HepG2 (cell line): ENCODE measurements around the gene CBFA2T2. TPM values are rescaled to one million over a fixed set of nuclear protein-coding genes. Genes with fewer than 3 reads are reported as not detected.
A peak's percentile ranks its signal among the peaks of the same experiment; 100 is the strongest.

Experiments
- HBP1 ChIP-seq: IDR thresholded peaks from 2 replicates; pipeline ENCODE4 v1.6.1; 2016; ENCODE audit warnings: low read depth, control low read depth
- HMGXB4 ChIP-seq, 2 experiments: sonication (generic) in 1 of 2; formaldehyde crosslinking in 1 of 2; IDR thresholded peaks; 2 replicates each; pipeline versions ENCODE4 v1.4.0 to v1.6.1; 2018 to 2020; ENCODE audit warnings: missing genetic modification reagents in 2 of 2, borderline replicate concordance in 1 of 2, low read depth in 1 of 2, mild to moderate bottlenecking in 1 of 2, missing biosample characterization in 1 of 2
- KDM3A ChIP-seq: IDR thresholded peaks from 2 replicates; pipeline ENCODE4 v1.6.1; 2018; ENCODE audit warnings: low read depth, missing compliant biosample characterization
- RAD21 ChIP-seq: fragments of 450-650 bp; formaldehyde crosslinking; IDR thresholded peaks from 2 replicates; pipeline ENCODE4 v1.5.0; 2020; ENCODE audit warnings: mild to moderate bottlenecking
- YY1 ChIP-seq: IDR thresholded peaks from 2 replicates; pipeline ENCODE4 v1.6.1; 2011; ENCODE audit warnings: low read length, low read depth, moderate library complexity, mild to moderate bottlenecking; ENCODE audit not compliant: insufficient read depth, insufficient replicate concordance
- ZFY ChIP-seq: sonication (generic); formaldehyde crosslinking; IDR thresholded peaks from 2 replicates; pipeline ENCODE4 v1.4.0; 2020; ENCODE audit warnings: missing genetic modification reagents
- ZNF274 ChIP-seq: sonication (generic); formaldehyde crosslinking; IDR thresholded peaks from 2 replicates; pipeline ENCODE4 v1.5.1; 2020; ENCODE audit warnings: mild to moderate bottlenecking, missing genetic modification reagents
- ZSCAN25 ChIP-seq: sonication (generic); formaldehyde crosslinking; IDR thresholded peaks from 2 replicates; pipeline ENCODE4 v1.8.0; 2022; ENCODE audit warnings: mild to moderate bottlenecking, missing genetic modification reagents
- polyA plus RNA-seq, 8 experiments: library from polyadenylated mRNA; depleted of rRNA in 3 of 8; stranded (reverse) in 7 of 8; unstranded in 1 of 8; fragments of >200 nt; fragmentation: Illumina TruSeq in 4 of 8; extraction: Trizol in 4 of 8; gene quantifications; 2 replicates each; pipeline versions ENCODE4 v1.2.1 to v1.2.3, GENCODE V29; 2011 to 2016; ENCODE audit warnings: low read depth in 4 of 8, missing spikeins in 1 of 8, mixed read lengths in 1 of 8; ENCODE audit not compliant: insufficient read depth in 1 of 8
- total RNA-seq, 5 experiments: library from RNA; depleted of rRNA; stranded (reverse); fragments of >200 nt; fragmentation: Illumina TruSeq; extraction: Trizol; gene quantifications; 2 replicates each; pipeline ENCODE4 v1.2.3, GENCODE V29; 2016; ENCODE audit warnings: low read depth in 1 of 5
- TF ChIP-seq, protein P1 (sequence below): sonication (generic); formaldehyde crosslinking; IDR thresholded peaks from 2 replicates; pipeline ENCODE4 v1.5.0; 2020; ENCODE audit warnings: mild to moderate bottlenecking, missing genetic modification reagents, moderate library complexity
- TF ChIP-seq, protein P2 (sequence below): sonication (generic); formaldehyde crosslinking; IDR thresholded peaks from 2 replicates; pipeline ENCODE4 v1.4.0; 2020; ENCODE audit warnings: mild to moderate bottlenecking, missing genetic modification reagents
- TF ChIP-seq, protein P3 (sequence below): sonication (generic); formaldehyde crosslinking; IDR thresholded peaks from 2 replicates; pipeline ENCODE4 v1.5.1; 2020; ENCODE audit warnings: missing genetic modification reagents, mild to moderate bottlenecking, borderline replicate concordance

The CBFA2T2 gene
- total and polyA plus RNA-seq, 2 of the 13 experiments (the other 11 are each of a cell fraction or from before 2014, with no cell fraction given), result 6.3 to 21.2 TPM

DNA sequence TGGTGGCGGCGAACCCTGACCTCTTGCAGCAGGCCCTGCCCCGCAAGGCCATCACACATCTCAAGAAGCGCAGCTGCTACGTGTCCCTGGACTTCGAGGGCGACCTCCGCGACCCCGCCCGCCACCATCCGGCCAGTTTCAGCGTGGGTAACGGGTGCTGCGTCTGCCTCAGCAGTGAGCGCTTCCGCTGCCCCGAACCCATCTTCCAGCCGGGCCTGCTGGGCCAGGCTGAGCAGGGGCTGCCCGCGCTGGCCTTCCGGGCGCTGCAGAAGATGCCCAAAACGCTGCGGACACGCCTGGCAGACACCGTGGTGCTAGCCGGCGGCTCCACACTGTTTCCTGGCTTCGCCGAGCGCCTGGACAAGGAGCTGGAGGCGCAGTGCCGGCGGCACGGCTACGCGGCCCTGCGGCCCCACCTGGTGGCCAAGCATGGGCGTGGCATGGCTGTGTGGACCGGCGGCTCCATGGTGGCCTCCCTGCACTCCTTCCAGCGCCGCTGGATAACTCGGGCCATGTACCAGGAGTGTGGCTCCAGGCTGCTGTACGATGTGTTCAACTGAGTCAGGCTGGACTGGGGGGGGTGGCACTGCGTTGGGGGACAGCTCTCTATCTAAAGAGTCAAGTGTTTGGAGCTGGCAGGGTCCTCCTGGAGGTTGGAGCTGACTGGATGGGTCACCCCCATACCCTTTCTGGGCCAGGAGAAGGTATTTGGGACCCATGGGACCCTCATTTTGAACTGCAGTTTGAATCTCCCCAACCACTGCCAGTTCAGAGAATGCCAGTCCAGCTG, 178.0 kb downstream of the CBFA2T2 start (continued):
- TF ChIP-seq, protein P1, sequence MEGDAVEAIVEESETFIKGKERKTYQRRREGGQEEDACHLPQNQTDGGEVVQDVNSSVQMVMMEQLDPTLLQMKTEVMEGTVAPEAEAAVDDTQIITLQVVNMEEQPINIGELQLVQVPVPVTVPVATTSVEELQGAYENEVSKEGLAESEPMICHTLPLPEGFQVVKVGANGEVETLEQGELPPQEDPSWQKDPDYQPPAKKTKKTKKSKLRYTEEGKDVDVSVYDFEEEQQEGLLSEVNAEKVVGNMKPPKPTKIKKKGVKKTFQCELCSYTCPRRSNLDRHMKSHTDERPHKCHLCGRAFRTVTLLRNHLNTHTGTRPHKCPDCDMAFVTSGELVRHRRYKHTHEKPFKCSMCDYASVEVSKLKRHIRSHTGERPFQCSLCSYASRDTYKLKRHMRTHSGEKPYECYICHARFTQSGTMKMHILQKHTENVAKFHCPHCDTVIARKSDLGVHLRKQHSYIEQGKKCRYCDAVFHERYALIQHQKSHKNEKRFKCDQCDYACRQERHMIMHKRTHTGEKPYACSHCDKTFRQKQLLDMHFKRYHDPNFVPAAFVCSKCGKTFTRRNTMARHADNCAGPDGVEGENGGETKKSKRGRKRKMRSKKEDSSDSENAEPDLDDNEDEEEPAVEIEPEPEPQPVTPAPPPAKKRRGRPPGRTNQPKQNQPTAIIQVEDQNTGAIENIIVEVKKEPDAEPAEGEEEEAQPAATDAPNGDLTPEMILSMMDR (CRISPR knock-in tag), result peak; percentile 93
- TF ChIP-seq HBP1 (CRISPR knock-in tag) (no peak), ZSCAN25 (CRISPR knock-in tag) (peak; percentile 26; the same call in 1 of the 2 replicates), KDM3A (peak; percentile 75; the same call in 1 of the 2 replicates), ZNF274 (CRISPR knock-in tag) (0 out of 2 replicates have a peak, but pooled peaks have one; percentile 27), YY1 (peak; percentile 56), HMGXB4 (CRISPR knock-in tag; IDR thresholded peaks at IDR 0.05; ENCODE audit: borderline replicate concordance in 1 of 2, low read depth in 1 of 2) (peak in 1 of 2 experiments; percentile 31; a peak in 1 of 4 replicates), RAD21 (CRISPR knock-in tag) (peak; percentile 93), ZFY (CRISPR knock-in tag) (0 out of 2 replicates have a peak, but pooled peaks have one; percentile 27)
- TF ChIP-seq, protein P2, sequence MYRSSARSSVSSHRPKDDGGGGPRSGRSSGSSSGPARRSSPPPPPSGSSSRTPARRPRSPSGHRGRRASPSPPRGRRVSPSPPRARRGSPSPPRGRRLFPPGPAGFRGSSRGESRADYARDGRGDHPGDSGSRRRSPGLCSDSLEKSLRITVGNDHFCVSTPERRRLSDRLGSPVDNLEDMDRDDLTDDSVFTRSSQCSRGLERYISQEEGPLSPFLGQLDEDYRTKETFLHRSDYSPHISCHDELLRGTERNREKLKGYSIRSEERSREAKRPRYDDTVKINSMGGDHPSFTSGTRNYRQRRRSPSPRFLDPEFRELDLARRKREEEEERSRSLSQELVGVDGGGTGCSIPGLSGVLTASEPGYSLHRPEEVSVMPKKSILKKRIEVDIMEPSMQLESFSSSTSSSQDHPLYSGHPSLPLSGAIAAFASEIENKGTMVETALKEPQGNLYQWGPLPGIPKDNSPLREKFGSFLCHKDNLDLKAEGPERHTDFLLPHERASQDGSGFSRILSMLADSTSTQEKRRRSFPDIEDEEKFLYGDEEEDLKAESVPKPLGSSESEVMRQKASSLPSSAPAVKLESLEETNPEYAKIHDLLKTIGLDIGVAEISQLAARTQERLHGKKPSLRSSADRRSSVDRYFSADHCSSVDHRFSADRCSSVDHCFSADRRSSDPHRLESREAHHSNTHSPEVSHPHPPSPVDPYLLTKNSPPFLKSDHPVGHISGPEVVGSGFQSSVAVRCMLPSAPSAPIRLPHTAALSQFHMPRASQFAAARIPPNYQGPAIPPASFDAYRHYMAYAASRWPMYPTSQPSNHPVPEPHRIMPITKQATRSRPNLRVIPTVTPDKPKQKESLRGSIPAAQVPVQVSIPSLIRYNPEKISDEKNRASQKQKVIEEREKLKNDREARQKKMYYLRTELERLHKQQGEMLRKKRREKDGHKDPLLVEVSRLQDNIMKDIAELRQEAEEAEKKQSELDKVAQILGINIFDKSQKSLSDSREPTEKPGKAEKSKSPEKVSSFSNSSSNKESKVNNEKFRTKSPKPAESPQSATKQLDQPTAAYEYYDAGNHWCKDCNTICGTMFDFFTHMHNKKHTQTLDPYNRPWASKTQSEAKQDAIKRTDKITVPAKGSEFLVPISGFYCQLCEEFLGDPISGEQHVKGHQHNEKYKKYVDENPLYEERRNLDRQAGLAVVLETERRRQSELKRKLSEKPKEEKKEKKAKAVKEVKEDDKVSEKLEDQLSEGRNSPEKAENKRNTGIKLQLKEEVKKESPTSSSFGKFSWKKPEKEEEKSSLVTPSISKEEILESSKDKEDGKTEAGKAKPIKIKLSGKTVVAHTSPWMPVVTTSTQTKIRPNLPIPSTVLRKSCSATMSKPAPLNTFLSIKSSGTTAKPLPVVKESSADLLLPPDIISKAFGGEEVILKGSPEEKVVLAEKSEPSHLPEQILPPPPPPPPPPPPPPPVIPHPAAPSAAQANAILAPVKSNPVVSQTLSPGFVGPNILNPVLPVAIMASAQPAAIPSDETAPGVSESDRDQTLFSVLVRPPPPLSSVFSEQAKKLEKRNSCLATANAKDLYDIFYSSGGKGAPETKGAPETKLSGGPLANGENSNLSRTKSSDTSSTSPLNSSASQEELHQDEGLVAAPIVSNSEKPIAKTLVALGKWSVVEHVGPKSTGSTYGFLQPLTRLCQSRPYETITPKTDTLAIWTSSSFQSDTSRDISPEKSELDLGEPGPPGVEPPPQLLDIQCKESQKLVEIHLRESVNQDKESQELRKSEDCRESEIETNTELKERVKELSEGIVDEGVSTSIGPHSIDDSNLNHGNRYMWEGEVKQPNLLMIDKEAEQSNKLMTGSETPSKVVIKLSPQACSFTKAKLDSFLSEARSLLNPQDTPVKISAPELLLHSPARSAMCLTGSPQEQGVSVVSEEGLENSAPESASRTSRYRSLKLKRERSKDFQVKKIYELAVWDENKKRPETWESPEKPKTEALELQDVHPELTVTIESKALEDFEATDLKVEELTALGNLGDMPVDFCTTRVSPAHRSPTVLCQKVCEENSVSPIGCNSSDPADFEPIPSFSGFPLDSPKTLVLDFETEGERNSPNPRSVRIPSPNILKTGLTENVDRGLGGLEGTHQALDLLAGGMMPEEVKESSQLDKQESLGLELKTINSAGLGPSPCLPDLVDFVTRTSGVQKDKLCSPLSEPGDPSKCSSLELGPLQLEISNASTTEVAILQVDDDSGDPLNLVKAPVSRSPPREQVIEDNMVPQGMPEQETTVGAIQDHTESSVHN (CRISPR knock-in tag), result peak; percentile 66; the same call in 1 of the 2 replicates
- TF ChIP-seq, protein P3, sequence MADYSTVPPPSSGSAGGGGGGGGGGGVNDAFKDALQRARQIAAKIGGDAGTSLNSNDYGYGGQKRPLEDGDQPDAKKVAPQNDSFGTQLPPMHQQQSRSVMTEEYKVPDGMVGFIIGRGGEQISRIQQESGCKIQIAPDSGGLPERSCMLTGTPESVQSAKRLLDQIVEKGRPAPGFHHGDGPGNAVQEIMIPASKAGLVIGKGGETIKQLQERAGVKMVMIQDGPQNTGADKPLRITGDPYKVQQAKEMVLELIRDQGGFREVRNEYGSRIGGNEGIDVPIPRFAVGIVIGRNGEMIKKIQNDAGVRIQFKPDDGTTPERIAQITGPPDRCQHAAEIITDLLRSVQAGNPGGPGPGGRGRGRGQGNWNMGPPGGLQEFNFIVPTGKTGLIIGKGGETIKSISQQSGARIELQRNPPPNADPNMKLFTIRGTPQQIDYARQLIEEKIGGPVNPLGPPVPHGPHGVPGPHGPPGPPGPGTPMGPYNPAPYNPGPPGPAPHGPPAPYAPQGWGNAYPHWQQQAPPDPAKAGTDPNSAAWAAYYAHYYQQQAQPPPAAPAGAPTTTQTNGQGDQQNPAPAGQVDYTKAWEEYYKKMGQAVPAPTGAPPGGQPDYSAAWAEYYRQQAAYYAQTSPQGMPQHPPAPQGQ (CRISPR knock-in tag), result no peak
